Right lobe of liver (tissue), 6 donors: ENCODE measurements around the gene ERI2. TPM values are rescaled to one million over a fixed set of nuclear protein-coding genes. Genes with fewer than 3 reads are reported as not detected.

Experiments
- ATAC-seq, 4 donors: fragments of 200-7000 bp; cut with Tn5 transposase; one replicate each; pipeline ENCODE4 v1.9.1; 2020; ENCODE audit warnings: mild to moderate bottlenecking in 4 of 4, moderate library complexity in 4 of 4
- DNase-seq, 3 donors: peaks; one replicate each; pipeline ENCODE4 v3.0.0-alpha.2; 2020
- H3K27ac ChIP-seq, 3 donors: fragments of 200-600 bp; one replicate each; pipeline ENCODE4 v1.8.0; 2022
- H3K27me3 ChIP-seq, 2 donors: fragments of 200-600 bp; one replicate each; pipeline ENCODE4 v1.8.0; 2022
- H3K36me3 ChIP-seq, 4 donors: fragments of 200-600 bp; sonication (generic) in 1 of 4; one replicate each; pipeline versions ENCODE4 v1.5.1 to v1.8.0; 2017 to 2022; ENCODE audit warnings: control low read depth in 1 of 4
- H3K4me1 ChIP-seq, 4 donors: fragments of 200-600 bp; sonication (generic) in 1 of 4; one replicate each; pipeline versions ENCODE4 v1.5.1 to v1.8.0; 2017 to 2022; ENCODE audit warnings: control low read depth in 1 of 4
- H3K4me3 ChIP-seq, 3 donors: fragments of 200-600 bp; one replicate each; pipeline ENCODE4 v1.8.0; 2022
- H3K9me3 ChIP-seq, 4 donors: fragments of 200-600 bp; sonication (generic) in 1 of 4; one replicate each; pipeline versions ENCODE4 v1.5.1 to v1.8.0; 2017 to 2022; ENCODE audit warnings: control low read depth in 1 of 4
- POLR2A ChIP-seq: fragments of 450-650 bp; IDR thresholded peaks from one replicate; pipeline ENCODE4 v1.6.1; 2017; ENCODE audit warnings: antibody characterized with exemption, mild to moderate bottlenecking
- WGBS: methylation state at CpG from one replicate; pipeline ENCODE4 v1.1.6; 2018; ENCODE audit warnings: low coverage, low lambda C conversion rate; ENCODE audit not compliant: insufficient coverage; ENCODE audit errors: missing lambda C conversion rate; 5-methylcytosine and 5-hydroxymethylcytosine counted together
- intact Hi-C, 2 donors: fragments of 100-400 bp; cut with DNase I; formaldehyde crosslinking; loops; one replicate each; pipeline versions ENCODE4 v1.11.2 to v1.14.1; 2022
- small RNA-seq, 2 experiments: library from RNA; depleted of rRNA; stranded (forward); fragments of <200 nt; gene quantifications; one replicate each; pipeline ENCODE3, GENCODE V24; 2016
- total RNA-seq, 6 experiments: library from RNA; depleted of rRNA in 2 of 6; stranded (reverse); fragments of >200 nt in 2 of 6; fragmentation: NEBNext Ultra II Directional in 3 of 6; extraction: Animal tissue kit (Norgen Biotek cat#: 25700) in 3 of 6; gene quantifications; one replicate each; pipeline versions ENCODE4 v1.1.0 to v1.2.4, GENCODE V29; 2016 to 2023
- TF ChIP-seq, protein P1 (sequence below), 4 donors: fragments of 200-600 bp in 3 of 4; fragments of 450-650 bp in 1 of 4; IDR thresholded peaks; one replicate each; pipeline versions ENCODE4 v1.5.1 to v1.8.0; 2016 to 2022; ENCODE audit warnings: antibody characterized with exemption in 4 of 4, mild to moderate bottlenecking in 2 of 4
- donor health status: DM: no; HTN: yes; CAD: no.
- donor health status: DM: no; HTN: no; CAD: no.
- donor health status: DM: no; HTN: no; CAD: no.
- donor health status: DM: no; HTN: yes; CAD: no.
- donor health status: DM: no; HTN: yes; CAD: no.

Gene ERI2
- total RNA-seq, 6 experiments from 2014 or later: 9.8 to 15.9 (median 14.8) TPM

DNA sequence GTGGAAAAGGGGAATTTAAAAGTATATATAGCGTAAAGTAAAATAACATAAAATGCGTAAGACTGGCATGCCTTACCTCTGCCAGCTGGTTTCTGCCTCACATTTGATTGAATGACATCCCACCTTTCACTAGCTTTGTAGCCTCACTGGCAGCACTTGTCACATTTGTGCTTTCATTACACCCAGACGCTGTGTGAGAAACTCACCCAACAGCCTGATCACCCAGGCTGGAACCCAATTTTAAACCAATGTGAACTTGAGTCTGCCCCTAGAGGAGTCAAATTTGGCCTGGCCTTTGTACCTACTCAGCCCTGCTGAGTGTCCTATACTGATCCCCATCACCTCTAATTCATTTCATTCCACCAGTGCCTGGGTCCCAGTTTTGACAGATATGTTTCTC, 59.8 kb downstream of the ERI2 start:
- Histone ChIP-seq H3K4me1 (peaks cover 0 to 14% (median 4%) of the 10 kb centered on the region in 4 donors), H3K27ac (no peak overlapping the region), H3K4me3 (no peak overlapping the region), H3K9me3 (no peaks in the 10 kb centered on the region), H3K27me3 (no peaks in the 10 kb centered on the region), H3K36me3 (no peaks in the 10 kb centered on the region)
- ATAC-seq (no peak), DNase-seq (no peak)
- WGBS: 96% methylated on average over 3 of the region's 3 CpGs
- TF ChIP-seq, protein P1, sequence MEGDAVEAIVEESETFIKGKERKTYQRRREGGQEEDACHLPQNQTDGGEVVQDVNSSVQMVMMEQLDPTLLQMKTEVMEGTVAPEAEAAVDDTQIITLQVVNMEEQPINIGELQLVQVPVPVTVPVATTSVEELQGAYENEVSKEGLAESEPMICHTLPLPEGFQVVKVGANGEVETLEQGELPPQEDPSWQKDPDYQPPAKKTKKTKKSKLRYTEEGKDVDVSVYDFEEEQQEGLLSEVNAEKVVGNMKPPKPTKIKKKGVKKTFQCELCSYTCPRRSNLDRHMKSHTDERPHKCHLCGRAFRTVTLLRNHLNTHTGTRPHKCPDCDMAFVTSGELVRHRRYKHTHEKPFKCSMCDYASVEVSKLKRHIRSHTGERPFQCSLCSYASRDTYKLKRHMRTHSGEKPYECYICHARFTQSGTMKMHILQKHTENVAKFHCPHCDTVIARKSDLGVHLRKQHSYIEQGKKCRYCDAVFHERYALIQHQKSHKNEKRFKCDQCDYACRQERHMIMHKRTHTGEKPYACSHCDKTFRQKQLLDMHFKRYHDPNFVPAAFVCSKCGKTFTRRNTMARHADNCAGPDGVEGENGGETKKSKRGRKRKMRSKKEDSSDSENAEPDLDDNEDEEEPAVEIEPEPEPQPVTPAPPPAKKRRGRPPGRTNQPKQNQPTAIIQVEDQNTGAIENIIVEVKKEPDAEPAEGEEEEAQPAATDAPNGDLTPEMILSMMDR (IDR thresholded peaks at IDR 0.05): no peak
- no peak for TF ChIP-seq POLR2A
- intact Hi-C loops: no loop called here

Small RNAs within 50 kb of the gene (small RNA-seq; reads per million reads assigned to genes)
- gene RF00618 (0 reads per million in 2 experiments), gene RNU6-944P (0 to 0.10 reads per million in 2 experiments)

Other genes with a start within 250 kb of the ERI2 start
- 100 to 1,000 TPM; 192 to 603 (median 408) TPM for gene ACSM2B, start 230.1 kb downstream of the ERI2 start, total RNA-seq
- 10 to 100 TPM in 1 of 6 experiments, 1 to 10 TPM in 4, under 1 TPM in 1; 0.90 to 11.1 (median 1.6) TPM for gene ACSM1, start 108.8 kb downstream of the ERI2 start, total RNA-seq
- gene THUMPD1, start 64.7 kb downstream of the ERI2 start, total RNA-seq: 10 to 100 TPM; 13.5 to 26.4 (median 16.5) TPM
- gene ACSM3, start 42.5 kb downstream of the ERI2 start, total RNA-seq: 100 to 1,000 TPM in 1 of 6 experiments, 10 to 100 TPM in 5; 24.5 to 109 (median 57.9) TPM
- 1 to 10 TPM; 1.1 to 2.9 (median 2.4) TPM for gene REXO5, start 55 bp upstream of the ERI2 start, total RNA-seq
- 10 to 100 TPM; 10.3 to 15.1 (median 13.8) TPM for gene DCUN1D3, start 93.9 kb upstream of the ERI2 start, total RNA-seq
- gene LYRM1, start 94.3 kb upstream of the ERI2 start, total RNA-seq: 100 to 1,000 TPM in 1 of 6 experiments, 10 to 100 TPM in 5; 32.4 to 102 (median 37.9) TPM